GM21381 (cell line): ENCODE measurements around the gene NPLOC4.
"Not testable (repeated sequence)": the region's sequence is repeated elsewhere in the genome, so short reads cannot be mapped to it uniquely, and the experiment has no call there.

Experiments used
- ATAC-seq: cut with Tn5 transposase; IDR thresholded peaks from one replicate; pipeline ENCODE4 v1.9.1; 2021; ENCODE audit warnings: mild to moderate bottlenecking, moderate library complexity; ENCODE audit not compliant: unreplicated experiment

Gene NPLOC4

GRCh38 chr17:81589612-81590011 is 47.3 kb downstream of the NPLOC4 start:
- ATAC-seq: no peak

- no peak for ATAC-seq
Observed at GRCh38 chr17:81586096-81586495, 50.8 kb downstream of the NPLOC4 start.

- ATAC-seq: not testable (repeated sequence)
Observed at GRCh38 chr17:81584771-81585170, 52.1 kb downstream of the NPLOC4 start.

GRCh38 chr17:81583589-81584342 is 53.1 kb downstream of the NPLOC4 start:
- ATAC-seq: no peak

- no peak for ATAC-seq
Observed at GRCh38 chr17:81582749-81583148, 54.2 kb downstream of the NPLOC4 start.

GRCh38 chr17:81582341-81582740 is 54.6 kb downstream of the NPLOC4 start:
- no peak for ATAC-seq

GRCh38 chr17:81581758-81582157 is 55.2 kb downstream of the NPLOC4 start:
- no peak for ATAC-seq

GRCh38 chr17:81580481-81580880 is 56.4 kb downstream of the NPLOC4 start:
- ATAC-seq: no peak

- ATAC-seq: no peak
Observed at GRCh38 chr17:81579821-81580321, 57.0 kb downstream of the NPLOC4 start.

- ATAC-seq: no peak
Observed at GRCh38 chr17:81579298-81579697, 57.6 kb downstream of the NPLOC4 start.

GRCh38 chr17:81578561-81579225 is 58.2 kb downstream of the NPLOC4 start:
- ATAC-seq: no peak

GRCh38 chr17:81578038-81578441 is 58.9 kb downstream of the NPLOC4 start:
- ATAC-seq: no peak

GRCh38 chr17:81577278-81578000 is 59.5 kb downstream of the NPLOC4 start:
- ATAC-seq: no peak

GRCh38 chr17:81576621-81577277 is 60.2 kb downstream of the NPLOC4 start:
- no peak for ATAC-seq

GRCh38 chr17:81575836-81576235 is 61.1 kb downstream of the NPLOC4 start:
- ATAC-seq: no peak

GRCh38 chr17:81574643-81574956 is 62.3 kb downstream of the NPLOC4 start:
- no peak for ATAC-seq

- ATAC-seq: no peak
Observed at GRCh38 chr17:81573794-81574642, 62.9 kb downstream of the NPLOC4 start.

- ATAC-seq: no peak
Observed at GRCh38 chr17:81572563-81573168, 64.2 kb downstream of the NPLOC4 start.

- no peak for ATAC-seq
Observed at GRCh38 chr17:81570964-81571363, 65.9 kb downstream of the NPLOC4 start.

- no peak for ATAC-seq
Observed at GRCh38 chr17:81569986-81570514, 66.9 kb downstream of the NPLOC4 start.
